SK-N-DZ (cell line): ENCODE data around the gene MYH14.

Experiments used
- DNase-seq: peaks from one replicate; pipeline ENCODE4 v3.0.0-alpha.2; 2015; ENCODE audit warnings: low spot score

The MYH14 gene

DNA sequence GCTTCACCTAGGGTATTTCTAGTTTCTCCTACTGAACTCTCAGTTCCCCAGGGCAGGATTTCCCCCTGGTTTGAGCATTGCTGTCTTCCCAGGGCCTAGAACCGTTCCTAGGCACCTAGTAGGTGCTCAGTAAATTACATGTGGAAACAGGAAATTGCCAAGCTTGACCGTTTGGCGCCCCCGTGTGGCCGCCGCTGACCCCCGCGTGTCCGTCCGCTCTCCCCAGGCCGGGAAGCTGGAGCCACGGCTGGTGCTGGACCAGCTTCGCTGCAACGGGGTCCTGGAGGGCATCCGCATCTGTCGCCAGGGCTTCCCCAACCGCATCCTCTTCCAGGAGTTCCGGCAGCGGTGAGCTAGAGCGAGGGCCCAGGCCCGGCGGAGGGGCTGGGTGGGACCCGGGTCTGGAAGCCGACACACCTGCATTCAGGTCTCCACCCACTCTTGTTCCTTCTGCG is 55.5 kb downstream of the MYH14 start:
- DNase-seq, result no peak

GRCh38 chr19:50261446-50261970 is 58.1 kb downstream of the MYH14 start:
- no peak for DNase-seq

DNA sequence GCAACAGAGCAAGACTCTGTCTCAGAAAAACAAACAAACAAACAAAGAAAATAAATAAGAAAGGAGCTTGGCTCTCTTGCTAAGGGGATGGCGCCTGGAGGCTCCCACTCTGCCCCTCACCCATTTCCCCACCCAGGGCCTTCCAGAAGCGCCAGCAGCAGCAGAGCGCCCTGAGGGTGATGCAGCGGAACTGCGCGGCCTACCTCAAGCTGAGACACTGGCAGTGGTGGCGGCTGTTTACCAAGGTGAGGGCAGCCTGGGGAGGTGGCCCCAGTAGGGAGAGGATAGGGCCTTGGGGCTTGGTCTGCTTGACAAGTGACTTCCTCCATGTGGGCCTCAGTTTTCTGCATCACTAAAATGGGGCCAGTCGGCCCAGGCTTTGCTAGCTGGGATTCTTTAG is 59.8 kb downstream of the MYH14 start:
- no peak for DNase-seq

DNA sequence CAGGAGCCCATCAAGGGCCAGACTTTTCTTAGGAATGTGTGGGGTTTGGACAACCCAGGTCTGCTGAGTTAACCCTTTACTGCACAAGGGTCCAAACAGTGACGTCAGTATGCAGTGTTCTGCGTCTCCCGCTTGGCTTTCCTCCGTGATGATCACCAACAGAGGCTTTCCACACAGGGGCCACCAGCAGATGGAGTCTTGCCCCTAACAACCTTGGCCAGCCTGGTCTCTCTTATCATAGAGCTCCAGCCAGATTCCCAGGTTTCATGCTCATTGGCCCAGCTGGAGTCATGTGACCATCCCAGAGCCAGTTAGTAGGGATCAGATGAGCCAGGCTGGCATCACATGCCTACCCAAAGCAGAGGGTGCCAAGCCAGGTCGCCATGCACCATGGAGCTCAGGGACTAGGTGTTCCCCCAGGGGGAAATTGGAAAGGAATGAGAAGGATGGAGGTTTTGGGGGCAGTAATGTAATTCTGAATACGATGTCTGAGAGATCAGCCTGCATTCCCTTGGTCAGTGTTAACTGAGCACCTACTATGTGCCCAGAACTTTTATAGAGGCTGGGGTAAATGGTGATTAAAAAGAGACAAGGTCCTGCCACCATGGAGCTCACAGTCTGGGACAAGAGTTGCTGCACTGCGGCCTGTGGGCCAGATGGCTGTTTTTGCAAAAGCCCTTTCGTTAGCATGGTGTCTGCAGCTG is 61.2 kb downstream of the MYH14 start:
- no peak for DNase-seq

DNA sequence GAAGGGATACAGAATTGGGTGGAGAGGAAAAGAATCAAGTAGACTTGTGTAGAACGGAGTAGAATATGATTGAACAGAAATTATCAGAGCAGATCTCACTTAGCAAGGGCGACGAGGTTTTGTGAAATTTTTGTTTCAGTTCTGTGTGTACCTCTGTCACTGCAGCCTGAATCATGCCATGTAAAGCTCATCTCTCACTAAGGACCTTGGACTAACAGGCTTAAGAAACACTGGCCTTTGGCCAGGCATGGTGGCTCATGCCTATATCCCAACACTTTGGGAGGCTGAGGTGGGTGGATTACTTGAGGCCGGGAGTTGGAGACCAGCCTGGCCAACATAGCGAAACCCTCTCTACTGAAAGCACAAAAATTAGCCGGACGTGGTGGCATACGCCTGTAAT is 62.6 kb downstream of the MYH14 start:
- DNase-seq, result no peak

DNA sequence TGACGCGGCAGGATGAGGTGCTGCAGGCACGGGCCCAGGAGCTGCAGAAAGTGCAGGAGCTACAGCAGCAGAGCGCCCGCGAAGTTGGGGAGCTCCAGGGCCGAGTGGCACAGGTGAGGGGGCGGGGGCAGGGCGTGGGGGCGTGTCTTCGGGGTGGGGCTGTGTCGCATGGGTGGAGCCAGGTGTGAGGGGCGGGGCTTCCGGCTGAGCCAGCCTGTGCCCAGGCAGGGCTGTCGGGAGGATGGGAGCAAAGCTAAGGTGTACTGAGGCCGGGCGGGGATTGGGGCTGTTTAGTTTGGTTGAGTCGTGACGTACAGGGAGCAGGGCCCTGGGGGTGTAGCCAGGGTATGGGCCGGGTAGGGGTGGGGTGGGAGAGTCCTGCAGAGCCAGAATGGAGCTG is 63.5 kb downstream of the MYH14 start:
- no peak for DNase-seq

GRCh38 chr19:50268041-50268440 is 64.6 kb downstream of the MYH14 start:
- no peak for DNase-seq

- DNase-seq, result no peak
Observed at GRCh38 chr19:50268501-50268900, 65.1 kb downstream of the MYH14 start.

DNA sequence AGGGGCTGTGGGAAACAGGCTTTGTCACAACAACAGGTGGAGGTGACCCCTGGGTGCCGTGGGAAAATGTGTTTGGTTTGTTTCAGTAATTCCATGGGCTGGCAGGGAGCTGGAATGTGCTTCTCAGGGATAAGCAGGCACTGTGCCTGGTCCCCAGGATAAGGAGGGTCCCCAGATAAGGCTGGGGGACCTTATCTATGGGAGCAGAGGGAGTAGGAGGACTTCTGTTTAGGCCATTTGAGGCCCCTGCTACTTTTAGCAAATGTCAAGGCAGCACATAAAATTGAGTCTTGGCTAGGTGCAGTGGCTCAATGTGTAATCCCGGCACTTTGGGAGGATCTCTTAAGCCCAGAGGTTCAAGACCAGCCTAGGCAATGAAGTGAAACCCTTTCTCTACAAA is 66.2 kb downstream of the MYH14 start:
- DNase-seq, result no peak

DNA sequence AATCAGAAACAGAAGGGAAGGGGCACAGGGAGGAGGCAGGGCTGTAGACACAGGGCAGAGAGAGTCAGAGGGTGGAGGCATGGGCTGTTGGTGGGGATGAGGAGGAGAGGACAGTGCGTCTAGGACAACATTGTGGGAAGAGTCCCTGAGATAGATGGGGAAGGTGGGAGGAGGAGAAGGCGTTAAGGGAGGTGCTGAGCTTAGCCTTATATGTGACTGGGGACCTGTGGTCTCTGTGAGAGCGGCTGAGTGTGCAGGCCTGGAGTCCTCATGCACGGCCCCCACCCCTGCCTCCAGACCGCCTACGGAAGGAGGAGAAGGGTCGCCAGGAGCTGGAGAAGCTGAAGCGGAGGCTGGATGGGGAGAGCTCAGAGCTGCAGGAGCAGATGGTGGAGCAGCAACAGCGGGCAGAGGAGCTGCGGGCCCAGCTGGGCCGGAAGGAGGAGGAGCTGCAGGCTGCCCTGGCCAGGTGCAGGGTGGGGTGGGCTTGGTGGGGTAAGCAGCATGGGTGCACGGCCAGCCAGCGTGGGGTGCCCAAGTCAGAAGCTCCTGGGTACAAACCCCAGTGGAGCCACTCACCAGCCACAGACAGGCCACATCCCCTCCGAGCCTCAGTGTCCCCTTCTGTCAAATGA is 69.0 kb downstream of the MYH14 start:
- no peak for DNase-seq

- no peak for DNase-seq
Observed at GRCh38 chr19:50273821-50274220, 70.4 kb downstream of the MYH14 start.

DNA sequence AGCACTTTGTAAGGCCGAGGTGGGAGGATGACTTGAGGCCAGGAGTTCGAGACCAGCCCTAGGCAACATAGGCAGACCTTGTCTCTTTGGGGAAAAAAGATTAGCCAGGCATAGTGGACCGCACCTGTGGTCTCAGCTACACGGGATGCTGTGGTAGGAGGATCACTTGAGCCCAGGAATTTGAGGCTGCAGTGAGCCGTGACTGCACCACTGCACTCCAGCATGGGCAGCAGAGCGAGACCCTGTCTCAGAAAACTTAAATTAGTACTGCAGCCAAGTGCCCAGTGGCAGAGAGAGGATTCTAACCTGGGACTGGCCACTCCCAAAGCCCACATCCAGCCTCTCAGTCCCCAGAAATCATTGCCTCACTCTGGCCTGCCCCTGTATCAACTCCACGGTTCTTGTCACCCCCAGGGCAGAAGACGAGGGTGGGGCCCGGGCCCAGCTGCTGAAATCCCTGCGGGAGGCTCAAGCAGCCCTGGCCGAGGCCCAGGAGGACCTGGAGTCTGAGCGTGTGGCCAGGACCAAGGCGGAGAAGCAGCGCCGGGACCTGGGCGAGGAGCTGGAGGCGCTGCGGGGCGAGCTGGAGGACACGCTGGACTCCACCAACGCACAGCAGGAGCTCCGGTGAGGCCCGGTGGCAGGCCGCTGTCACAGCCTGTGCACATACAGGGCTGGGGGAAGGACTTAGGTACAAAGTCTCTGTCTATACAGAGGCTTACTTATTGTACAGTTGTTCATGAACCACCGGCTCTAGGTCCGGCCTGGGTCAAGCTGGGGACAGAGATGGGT is 72.4 kb downstream of the MYH14 start:
- no peak for DNase-seq

DNA sequence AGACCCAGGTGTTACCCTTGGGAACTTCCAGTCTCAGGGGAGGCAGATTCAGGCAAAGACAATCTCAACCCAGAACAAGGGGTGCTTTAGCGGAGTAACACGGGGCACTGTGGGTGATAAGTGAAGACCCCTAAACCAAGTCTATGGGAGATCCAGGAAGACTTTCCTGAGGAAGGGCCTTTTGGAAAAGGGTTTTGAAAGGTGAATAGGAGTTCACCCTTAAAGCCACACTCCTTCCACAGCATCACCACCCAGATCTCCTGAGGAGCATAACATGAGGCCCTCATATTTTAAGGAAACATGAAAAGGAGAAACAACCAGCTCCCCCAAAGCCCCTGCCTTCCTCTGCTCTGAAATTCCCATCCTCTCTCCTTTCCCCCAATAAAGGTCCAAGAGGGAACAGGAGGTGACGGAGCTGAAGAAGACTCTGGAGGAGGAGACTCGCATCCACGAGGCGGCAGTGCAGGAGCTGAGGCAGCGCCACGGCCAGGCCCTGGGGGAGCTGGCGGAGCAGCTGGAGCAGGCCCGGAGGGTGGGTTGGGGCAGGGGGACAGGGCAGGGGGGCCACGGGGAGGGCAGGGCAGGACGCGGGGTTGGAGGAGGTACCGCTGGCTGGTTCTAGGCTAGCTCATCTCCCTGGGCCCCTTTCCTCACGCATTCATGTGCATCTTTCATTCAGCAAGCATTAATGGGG is 73.1 kb downstream of the MYH14 start:
- no peak for DNase-seq

GRCh38 chr19:50277966-50278580 is 74.7 kb downstream of the MYH14 start:
- DNase-seq, result no peak

- DNase-seq, result no peak
Observed at GRCh38 chr19:50280074-50280473, 76.7 kb downstream of the MYH14 start.

- no peak for DNase-seq
Observed at GRCh38 chr19:50280983-50281382, 77.6 kb downstream of the MYH14 start.

- no peak for DNase-seq
Observed at GRCh38 chr19:50281491-50281890, 78.1 kb downstream of the MYH14 start.

GRCh38 chr19:50285833-50286232 is 82.4 kb downstream of the MYH14 start:
- no peak for DNase-seq

DNA sequence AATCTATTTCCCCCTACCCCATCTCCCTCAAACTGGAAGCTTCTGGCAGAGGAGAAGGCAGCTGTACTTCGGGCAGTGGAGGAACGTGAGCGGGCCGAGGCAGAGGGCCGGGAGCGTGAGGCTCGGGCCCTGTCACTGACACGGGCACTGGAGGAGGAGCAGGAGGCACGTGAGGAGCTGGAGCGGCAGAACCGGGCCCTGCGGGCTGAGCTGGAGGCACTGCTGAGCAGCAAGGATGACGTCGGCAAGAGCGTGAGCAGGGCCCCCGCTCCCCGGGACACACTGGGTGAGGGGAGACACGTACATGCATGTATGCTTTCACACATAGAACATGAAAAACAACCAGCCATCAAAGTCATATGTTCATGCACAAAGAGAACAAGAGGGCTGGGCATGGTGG is 83.0 kb downstream of the MYH14 start:
- DNase-seq, result no peak

DNA sequence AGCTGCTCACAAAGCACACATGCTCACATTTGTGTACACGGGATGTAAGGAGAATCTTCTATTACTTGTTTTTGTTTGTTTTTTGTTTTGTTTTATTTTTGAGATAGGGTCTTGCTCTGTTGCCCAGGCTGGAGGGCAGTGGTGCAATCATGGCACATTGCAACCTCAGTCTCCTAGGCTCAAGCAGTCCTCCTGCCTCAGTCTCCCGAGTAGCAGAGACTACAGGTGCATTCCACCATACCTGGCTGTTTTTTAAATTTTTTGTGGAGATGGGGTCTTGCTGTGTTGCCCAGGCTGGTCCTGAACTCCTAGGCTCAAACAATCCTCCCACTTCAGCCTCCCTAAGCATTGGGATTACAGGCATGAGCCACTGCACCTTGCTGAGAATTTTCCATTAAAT is 83.9 kb downstream of the MYH14 start:
- DNase-seq, result no peak

DNA sequence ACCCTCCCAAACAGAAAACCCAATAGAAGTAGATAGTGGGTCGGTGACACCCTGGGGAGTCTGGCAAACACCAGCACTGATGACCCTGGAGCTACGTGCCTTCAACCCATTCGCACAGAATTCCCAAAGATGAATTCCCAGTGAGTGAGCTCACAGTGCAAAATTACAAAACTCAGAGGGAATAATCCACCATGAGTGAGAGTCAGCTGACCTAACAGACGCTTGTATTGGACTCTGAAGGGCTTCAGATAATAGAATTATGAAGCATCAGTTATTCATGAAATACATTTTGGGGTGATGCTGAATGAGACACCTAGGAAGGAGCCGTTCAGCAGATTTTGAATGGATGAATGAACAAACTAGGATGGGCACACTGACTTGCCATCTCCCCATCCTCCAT is 85.5 kb downstream of the MYH14 start:
- DNase-seq, result no peak
